ENCODE measurements around the gene MGLL.

MGLL gene

GRCh38 chr3:127748754-127749327 lies 73.5 kb downstream of the MGLL start:
- Histone ChIP-seq H3K79me2 (ENCODE audit: insufficient read depth, low read length) (no peaks in the 10 kb centered on the region), H2AFZ (ENCODE audit: low read depth, low read length) (no peak overlapping the region)
- TF ChIP-seq CTCF (IDR thresholded peaks at IDR 0.05; ENCODE audit: borderline replicate concordance, extremely low read depth, low read length, poor library complexity, severe bottlenecking) (no peak), EZH2 (IDR thresholded peaks at IDR 0.05; ENCODE audit: borderline replicate concordance, low read depth, low read length, severe bottlenecking) (no peak)

GRCh38 chr3:127747751-127748521 lies 74.4 kb downstream of the MGLL start:
- H3K9ac ChIP-seq (ENCODE audit: low read depth, low read length) = no peak overlapping the region
- H3K9me3 ChIP-seq (ENCODE audit: insufficient read depth, low read length, severe bottlenecking) = no peaks in the 10 kb centered on the region
- TF ChIP-seq EZH2 (IDR thresholded peaks at IDR 0.05; ENCODE audit: borderline replicate concordance, low read depth, low read length, severe bottlenecking) = no peak
- TF ChIP-seq CTCF (IDR thresholded peaks at IDR 0.05; ENCODE audit: borderline replicate concordance, extremely low read depth, low read length, poor library complexity, severe bottlenecking) = no peak
- no peaks in the 10 kb centered on the region for H3K4me1 ChIP-seq (ENCODE audit: insufficient read depth, low read length)
- DNase-seq (no peak), ATAC-seq (ENCODE audit: insufficient read depth, low read depth) (no peak)
- H3K79me2 ChIP-seq (ENCODE audit: insufficient read depth, low read length) = no peaks in the 10 kb centered on the region
- no peak overlapping the region for H3K4me3 ChIP-seq (ENCODE audit: low read depth in 1 of 2, low read length in 2 of 2)
- H3K4me2 ChIP-seq (ENCODE audit: insufficient read depth, low read length) = no peak overlapping the region
- no peaks in the 10 kb centered on the region for H3K36me3 ChIP-seq (ENCODE audit: insufficient read depth, low read length)
- H4K20me1 ChIP-seq (ENCODE audit: insufficient read depth, low read length) = no peaks in the 10 kb centered on the region
- H2AFZ ChIP-seq (ENCODE audit: low read depth, low read length) = no peak overlapping the region
- peaks cover 9% of the 10 kb centered on the region for H3K27me3 ChIP-seq (ENCODE audit: insufficient read depth, low read length, poor library complexity)
- H3K27ac ChIP-seq (ENCODE audit: low read length) = no peak overlapping the region

More at GRCh38 chr3:127748754-127749327, 73.5 kb downstream of the MGLL start:
- Histone ChIP-seq H3K27ac (ENCODE audit: low read length) (no peak overlapping the region), H3K4me3 (ENCODE audit: low read depth in 1 of 2, low read length in 2 of 2) (no peak overlapping the region), H4K20me1 (ENCODE audit: insufficient read depth, low read length) (no peaks in the 10 kb centered on the region), H3K4me1 (ENCODE audit: insufficient read depth, low read length) (no peaks in the 10 kb centered on the region), H3K27me3 (ENCODE audit: insufficient read depth, low read length, poor library complexity) (peaks cover 9% of the 10 kb centered on the region), H3K4me2 (ENCODE audit: insufficient read depth, low read length) (no peak overlapping the region), H3K36me3 (ENCODE audit: insufficient read depth, low read length) (no peaks in the 10 kb centered on the region), H3K9me3 (ENCODE audit: insufficient read depth, low read length, severe bottlenecking) (no peaks in the 10 kb centered on the region), H3K9ac (ENCODE audit: low read depth, low read length) (no peak overlapping the region)
- DNase-seq (no peak), ATAC-seq (ENCODE audit: insufficient read depth, low read depth) (no peak)

GRCh38 chr3:127747066-127747465 lies 75.2 kb downstream of the MGLL start:
- Histone ChIP-seq H3K79me2 (ENCODE audit: insufficient read depth, low read length) (no peaks in the 10 kb centered on the region), H3K36me3 (ENCODE audit: insufficient read depth, low read length) (no peaks in the 10 kb centered on the region), H3K27me3 (ENCODE audit: insufficient read depth, low read length, poor library complexity) (peaks cover 9% of the 10 kb centered on the region), H3K9ac (ENCODE audit: low read depth, low read length) (no peak overlapping the region), H4K20me1 (ENCODE audit: insufficient read depth, low read length) (no peaks in the 10 kb centered on the region), H3K4me3 (ENCODE audit: low read depth in 1 of 2, low read length in 2 of 2) (no peak overlapping the region), H3K27ac (ENCODE audit: low read length) (no peak overlapping the region), H3K4me1 (ENCODE audit: insufficient read depth, low read length) (no peaks in the 10 kb centered on the region), H3K4me2 (ENCODE audit: insufficient read depth, low read length) (no peak overlapping the region), H2AFZ (ENCODE audit: low read depth, low read length) (no peak overlapping the region), H3K9me3 (ENCODE audit: insufficient read depth, low read length, severe bottlenecking) (no peaks in the 10 kb centered on the region)
- ATAC-seq (ENCODE audit: insufficient read depth, low read depth) (no peak), DNase-seq (no peak)
- TF ChIP-seq EZH2 (IDR thresholded peaks at IDR 0.05; ENCODE audit: borderline replicate concordance, low read depth, low read length, severe bottlenecking) (no peak), CTCF (IDR thresholded peaks at IDR 0.05; ENCODE audit: borderline replicate concordance, extremely low read depth, low read length, poor library complexity, severe bottlenecking) (no peak)
